Gastroesophageal sphincter (tissue), 3 donors: ENCODE data around the gene METRNL.

Experiments
- EP300 ChIP-seq: sonication (generic); formaldehyde crosslinking; IDR thresholded peaks from one replicate; pipeline ENCODE4 v1.6.1; 2017; ENCODE audit warnings: antibody characterized with exemption, mild to moderate bottlenecking
- POLR2A ChIP-seq, 2 donors: fragments of 450-650 bp; IDR thresholded peaks; one replicate each; pipeline ENCODE4 v1.6.1; 2017; ENCODE audit warnings: antibody characterized with exemption in 2 of 2, mild to moderate bottlenecking in 2 of 2, moderate library complexity in 1 of 2
- POLR2AphosphoS5 ChIP-seq: sonication (generic); formaldehyde crosslinking; IDR thresholded peaks from one replicate; pipeline ENCODE4 v1.6.1; 2017; ENCODE audit warnings: antibody characterized with exemption
- TF ChIP-seq, protein P1 (sequence below), 4 experiments: fragments of 200-600 bp in 2 of 4; fragments of 450-650 bp in 2 of 4; sonication (generic) in 1 of 4; IDR thresholded peaks; one replicate each; pipeline ENCODE4 v1.5.1; 2017 to 2019; ENCODE audit warnings: antibody characterized with exemption in 4 of 4, mild to moderate bottlenecking in 2 of 4, moderate library complexity in 2 of 4

- TF ChIP-seq EP300 (no peak), POLR2A (IDR thresholded peaks at IDR 0.05) (no peak), POLR2AphosphoS5 (no peak)
- TF ChIP-seq, protein P1, sequence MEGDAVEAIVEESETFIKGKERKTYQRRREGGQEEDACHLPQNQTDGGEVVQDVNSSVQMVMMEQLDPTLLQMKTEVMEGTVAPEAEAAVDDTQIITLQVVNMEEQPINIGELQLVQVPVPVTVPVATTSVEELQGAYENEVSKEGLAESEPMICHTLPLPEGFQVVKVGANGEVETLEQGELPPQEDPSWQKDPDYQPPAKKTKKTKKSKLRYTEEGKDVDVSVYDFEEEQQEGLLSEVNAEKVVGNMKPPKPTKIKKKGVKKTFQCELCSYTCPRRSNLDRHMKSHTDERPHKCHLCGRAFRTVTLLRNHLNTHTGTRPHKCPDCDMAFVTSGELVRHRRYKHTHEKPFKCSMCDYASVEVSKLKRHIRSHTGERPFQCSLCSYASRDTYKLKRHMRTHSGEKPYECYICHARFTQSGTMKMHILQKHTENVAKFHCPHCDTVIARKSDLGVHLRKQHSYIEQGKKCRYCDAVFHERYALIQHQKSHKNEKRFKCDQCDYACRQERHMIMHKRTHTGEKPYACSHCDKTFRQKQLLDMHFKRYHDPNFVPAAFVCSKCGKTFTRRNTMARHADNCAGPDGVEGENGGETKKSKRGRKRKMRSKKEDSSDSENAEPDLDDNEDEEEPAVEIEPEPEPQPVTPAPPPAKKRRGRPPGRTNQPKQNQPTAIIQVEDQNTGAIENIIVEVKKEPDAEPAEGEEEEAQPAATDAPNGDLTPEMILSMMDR (IDR thresholded peaks at IDR 0.05), result no peak
Measured at GRCh38 chr17:83128306-83129240, 49.2 kb downstream of the METRNL start.
